HG03469 (cell line): ENCODE data around the gene LETMD1.

Source experiments
- ATAC-seq: cut with Tn5 transposase; IDR thresholded peaks from one replicate; pipeline ENCODE4 v1.9.1; 2021; ENCODE audit warnings: mild to moderate bottlenecking, moderate library complexity, moderate number of reproducible peaks; ENCODE audit not compliant: unreplicated experiment

The LETMD1 gene

GRCh38 chr12:51025338-51025835 is 22.7 kb upstream of the LETMD1 start:
- no peak for ATAC-seq

GRCh38 chr12:51025836-51026638 is 22.1 kb upstream of the LETMD1 start, which contains the start of gene SLC11A2:
Gene SLC11A2 (minus strand): TSS chr12:51026384. CDS start chr12:51010728, 15,656 bp downstream.
- ATAC-seq: peak; percentile 74

GRCh38 chr12:51027342-51027835 is 20.7 kb upstream of the LETMD1 start:
- ATAC-seq: no peak

- no peak for ATAC-seq
Measured at GRCh38 chr12:51028126-51028812, 19.9 kb upstream of the LETMD1 start.

- no peak for ATAC-seq
Measured at GRCh38 chr12:51028813-51029150, 19.3 kb upstream of the LETMD1 start.

GRCh38 chr12:51033048-51033447 is 15.1 kb upstream of the LETMD1 start:
- ATAC-seq: no peak

GRCh38 chr12:51033457-51034089 is 14.6 kb upstream of the LETMD1 start:
- no peak for ATAC-seq

- ATAC-seq: no peak
Measured at GRCh38 chr12:51036279-51036678, 11.8 kb upstream of the LETMD1 start.

GRCh38 chr12:51048661-51049251 is 629 bp downstream of the LETMD1 start:
- no peak for ATAC-seq

- no peak for ATAC-seq
Measured at GRCh38 chr12:51049525-51049924, 1.4 kb downstream of the LETMD1 start.

GRCh38 chr12:51051787-51052186 is 3.7 kb downstream of the LETMD1 start:
- no peak for ATAC-seq

GRCh38 chr12:51055060-51055459 is 6.9 kb downstream of the LETMD1 start:
- ATAC-seq: no peak

- ATAC-seq: no peak
Measured at GRCh38 chr12:51056242-51056641, 8.1 kb downstream of the LETMD1 start.

GRCh38 chr12:51059086-51059485 is 11.0 kb downstream of the LETMD1 start:
- no peak for ATAC-seq

GRCh38 chr12:51062631-51063397 is 14.7 kb downstream of the LETMD1 start:
- no peak for ATAC-seq

- ATAC-seq: no peak
Measured at GRCh38 chr12:51065530-51065929, 17.4 kb downstream of the LETMD1 start.

- no peak for ATAC-seq
Measured at GRCh38 chr12:51067229-51067628, 19.1 kb downstream of the LETMD1 start.

- no peak for ATAC-seq
Measured at GRCh38 chr12:51067771-51068170, 19.6 kb downstream of the LETMD1 start.

- no peak for ATAC-seq
Measured at GRCh38 chr12:51070004-51070403, 21.9 kb downstream of the LETMD1 start.

GRCh38 chr12:51071663-51072062 is 23.5 kb downstream of the LETMD1 start:
- ATAC-seq: no peak
